HUES48 (cell line): ENCODE measurements around the gene SEC61A2.
A peak's percentile ranks its signal among the peaks of the same experiment; 100 is the strongest.
"Not testable (repeated sequence)": the region's sequence is repeated elsewhere in the genome, so short reads cannot be mapped to it uniquely, and the experiment has no call there.

Experiments
- H3K27ac ChIP-seq: one replicate; pipeline ENCODE4 v1.7.0; 2013; ENCODE audit warnings: low read depth, low read length, inconsistent platforms
- H3K27me3 ChIP-seq: 2 replicates; pipeline ENCODE4 v1.6.1; 2013; ENCODE audit warnings: mild to moderate bottlenecking, low read length; ENCODE audit not compliant: control insufficient read depth, insufficient read depth
- H3K36me3 ChIP-seq: 2 replicates; pipeline ENCODE4 v1.6.1; 2013; ENCODE audit warnings: low read length; ENCODE audit not compliant: control insufficient read depth, insufficient read depth
- H3K4me1 ChIP-seq: 2 replicates; pipeline ENCODE4 v1.6.1; 2013; ENCODE audit warnings: mild to moderate bottlenecking, low read length; ENCODE audit not compliant: control insufficient read depth, insufficient read depth
- H3K4me3 ChIP-seq: 2 replicates; pipeline ENCODE4 v1.5.1; 2013; ENCODE audit warnings: mild to moderate bottlenecking, low read depth, low read length
- H3K9ac ChIP-seq: 2 replicates; pipeline ENCODE4 v1.6.1; 2013; ENCODE audit warnings: mild to moderate bottlenecking, low read depth, low read length, moderate library complexity
- H3K9me3 ChIP-seq: 2 replicates; pipeline ENCODE4 v1.6.1; 2013; ENCODE audit warnings: low read length; ENCODE audit not compliant: control insufficient read depth, insufficient read depth

Gene SEC61A2

GRCh38 chr10:12129222-12130111 is at the start of gene SEC61A2:
TSS of gene SEC61A2 (plus strand) at chr10:12129677. CDS start at chr10:12129788, 111 bp downstream.
- H3K36me3 ChIP-seq, result peaks cover 6% of the 10 kb centered on the region; the same call in 1 of the 2 replicates
- H3K4me3 ChIP-seq, result peak within 1 kb of the TSS; percentile 74
- peak within 1 kb of the TSS; percentile 85 for H3K27ac ChIP-seq
- peaks cover 3% of the 10 kb centered on the region; the same call in 1 of the 2 replicates for H3K4me1 ChIP-seq
- peak within 1 kb of the TSS; percentile 76 for H3K9ac ChIP-seq
- H3K9me3 ChIP-seq, result no peaks in the 10 kb centered on the region
- no peaks in the 10 kb centered on the region for H3K27me3 ChIP-seq

GRCh38 chr10:12081470-12081869 is 48.0 kb upstream of the SEC61A2 start:
- Histone ChIP-seq H3K9me3 (no peaks in the 10 kb centered on the region), H3K4me3 (no peak overlapping the region), H3K27ac (no peak overlapping the region), H3K9ac (no peak overlapping the region), H3K36me3 (peaks cover 60% of the 10 kb centered on the region), H3K27me3 (no peaks in the 10 kb centered on the region), H3K4me1 (no peaks in the 10 kb centered on the region)

GRCh38 chr10:12081879-12082557 is 47.5 kb upstream of the SEC61A2 start:
- Histone ChIP-seq H3K9ac (no peak overlapping the region), H3K27ac (no peak overlapping the region), H3K4me3 (no peak overlapping the region), H3K36me3 (peaks cover 65% of the 10 kb centered on the region), H3K9me3 (no peaks in the 10 kb centered on the region), H3K4me1 (no peaks in the 10 kb centered on the region), H3K27me3 (no peaks in the 10 kb centered on the region)

GRCh38 chr10:12088919-12089318 is 40.6 kb upstream of the SEC61A2 start:
- Histone ChIP-seq H3K9me3 (no peaks in the 10 kb centered on the region), H3K36me3 (peaks cover 91% of the 10 kb centered on the region), H3K9ac (no peak overlapping the region), H3K27ac (no peak overlapping the region), H3K27me3 (no peaks in the 10 kb centered on the region), H3K4me3 (no peak overlapping the region), H3K4me1 (no peaks in the 10 kb centered on the region)

GRCh38 chr10:12091421-12091820 is 38.1 kb upstream of the SEC61A2 start:
- Histone ChIP-seq H3K4me3 (no peak overlapping the region), H3K4me1 (no peaks in the 10 kb centered on the region), H3K27me3 (no peaks in the 10 kb centered on the region), H3K9me3 (no peaks in the 10 kb centered on the region), H3K36me3 (peaks cover 89% of the 10 kb centered on the region), H3K9ac (no peak overlapping the region), H3K27ac (no peak overlapping the region)

GRCh38 chr10:12097361-12097760 is 32.1 kb upstream of the SEC61A2 start:
- not testable (repeated sequence) for H3K4me3 ChIP-seq, H3K27ac ChIP-seq, H3K9me3 ChIP-seq, H3K27me3 ChIP-seq, H3K9ac ChIP-seq, H3K4me1 ChIP-seq
- peaks cover 84% of the 10 kb centered on the region for H3K36me3 ChIP-seq

- Histone ChIP-seq H3K4me3 (no peak overlapping the region), H3K9me3 (no peaks in the 10 kb centered on the region), H3K36me3 (peaks cover 84% of the 10 kb centered on the region), H3K4me1 (no peaks in the 10 kb centered on the region), H3K27me3 (no peaks in the 10 kb centered on the region), H3K27ac (no peak overlapping the region), H3K9ac (no peak overlapping the region)
These were observed 31.7 kb upstream of the SEC61A2 start for GRCh38 chr10:12097791-12098190.

GRCh38 chr10:12098966-12099365 is 30.5 kb upstream of the SEC61A2 start:
- Histone ChIP-seq H3K9ac (no peak overlapping the region), H3K27me3 (no peaks in the 10 kb centered on the region), H3K4me1 (no peaks in the 10 kb centered on the region), H3K27ac (no peak overlapping the region), H3K4me3 (no peak overlapping the region), H3K9me3 (no peaks in the 10 kb centered on the region), H3K36me3 (peaks cover 86% of the 10 kb centered on the region)

GRCh38 chr10:12103802-12104201 is 25.7 kb upstream of the SEC61A2 start:
- Histone ChIP-seq H3K4me3 (no peak overlapping the region), H3K36me3 (peaks cover 94% of the 10 kb centered on the region)

GRCh38 chr10:12107781-12108180 is 21.7 kb upstream of the SEC61A2 start:
- no peak overlapping the region for H3K4me3 ChIP-seq
- no peaks in the 10 kb centered on the region for H3K9me3 ChIP-seq
- H3K9ac ChIP-seq, result no peak overlapping the region
- no peaks in the 10 kb centered on the region for H3K4me1 ChIP-seq
- no peak overlapping the region for H3K27ac ChIP-seq
- H3K36me3 ChIP-seq, result peaks cover 96% of the 10 kb centered on the region
- H3K27me3 ChIP-seq, result no peaks in the 10 kb centered on the region

More at GRCh38 chr10:12103802-12104201, 25.7 kb upstream of the SEC61A2 start:
- H3K9me3 ChIP-seq, result no peaks in the 10 kb centered on the region
- H3K27me3 ChIP-seq, result no peaks in the 10 kb centered on the region
- H3K9ac ChIP-seq, result no peak overlapping the region
- no peak overlapping the region for H3K27ac ChIP-seq
- H3K4me1 ChIP-seq, result no peaks in the 10 kb centered on the region

- H3K36me3 ChIP-seq, result peaks cover 93% of the 10 kb centered on the region
These were observed 20.2 kb upstream of the SEC61A2 start for GRCh38 chr10:12109286-12109685.

More at GRCh38 chr10:12109286-12109685, 20.2 kb upstream of the SEC61A2 start:
- no peak overlapping the region for H3K27ac ChIP-seq
- no peaks in the 10 kb centered on the region for H3K4me1 ChIP-seq
- no peaks in the 10 kb centered on the region for H3K27me3 ChIP-seq
- no peak overlapping the region for H3K9ac ChIP-seq
- H3K9me3 ChIP-seq, result no peaks in the 10 kb centered on the region
- H3K4me3 ChIP-seq, result no peak overlapping the region
